GM12872 (cell line): ENCODE results near the gene PTDSS2.

Experiments used
- TF ChIP-seq, protein P1 (sequence below): IDR thresholded peaks from 3 replicates; pipeline ENCODE4 v1.5.1; 2011; ENCODE audit warnings: low read depth, mild to moderate bottlenecking, low read length, moderate library complexity; ENCODE audit not compliant: insufficient read depth

Gene PTDSS2

DNA sequence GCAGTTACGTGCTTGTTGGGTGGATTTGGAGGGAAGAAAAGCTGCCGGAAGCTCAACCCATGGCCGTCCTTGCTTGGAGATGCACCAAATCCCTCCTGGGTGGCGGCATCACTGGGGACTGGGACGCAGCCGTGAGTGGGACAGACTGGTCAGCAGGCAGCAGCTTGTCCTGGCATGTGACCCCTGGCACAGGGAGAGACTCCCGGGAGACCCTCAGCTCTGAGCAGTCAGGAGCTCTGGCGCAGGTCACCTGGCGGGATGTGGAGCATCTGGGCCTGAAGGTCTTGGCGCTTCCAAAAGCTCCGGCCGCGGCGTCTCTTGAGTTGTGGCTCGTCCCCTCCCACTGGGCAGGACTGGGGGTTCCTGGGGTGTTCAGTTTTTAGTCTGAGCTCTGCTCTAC lies 26.3 kb downstream of the PTDSS2 start:
- TF ChIP-seq, protein P1, sequence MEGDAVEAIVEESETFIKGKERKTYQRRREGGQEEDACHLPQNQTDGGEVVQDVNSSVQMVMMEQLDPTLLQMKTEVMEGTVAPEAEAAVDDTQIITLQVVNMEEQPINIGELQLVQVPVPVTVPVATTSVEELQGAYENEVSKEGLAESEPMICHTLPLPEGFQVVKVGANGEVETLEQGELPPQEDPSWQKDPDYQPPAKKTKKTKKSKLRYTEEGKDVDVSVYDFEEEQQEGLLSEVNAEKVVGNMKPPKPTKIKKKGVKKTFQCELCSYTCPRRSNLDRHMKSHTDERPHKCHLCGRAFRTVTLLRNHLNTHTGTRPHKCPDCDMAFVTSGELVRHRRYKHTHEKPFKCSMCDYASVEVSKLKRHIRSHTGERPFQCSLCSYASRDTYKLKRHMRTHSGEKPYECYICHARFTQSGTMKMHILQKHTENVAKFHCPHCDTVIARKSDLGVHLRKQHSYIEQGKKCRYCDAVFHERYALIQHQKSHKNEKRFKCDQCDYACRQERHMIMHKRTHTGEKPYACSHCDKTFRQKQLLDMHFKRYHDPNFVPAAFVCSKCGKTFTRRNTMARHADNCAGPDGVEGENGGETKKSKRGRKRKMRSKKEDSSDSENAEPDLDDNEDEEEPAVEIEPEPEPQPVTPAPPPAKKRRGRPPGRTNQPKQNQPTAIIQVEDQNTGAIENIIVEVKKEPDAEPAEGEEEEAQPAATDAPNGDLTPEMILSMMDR: no peak

DNA sequence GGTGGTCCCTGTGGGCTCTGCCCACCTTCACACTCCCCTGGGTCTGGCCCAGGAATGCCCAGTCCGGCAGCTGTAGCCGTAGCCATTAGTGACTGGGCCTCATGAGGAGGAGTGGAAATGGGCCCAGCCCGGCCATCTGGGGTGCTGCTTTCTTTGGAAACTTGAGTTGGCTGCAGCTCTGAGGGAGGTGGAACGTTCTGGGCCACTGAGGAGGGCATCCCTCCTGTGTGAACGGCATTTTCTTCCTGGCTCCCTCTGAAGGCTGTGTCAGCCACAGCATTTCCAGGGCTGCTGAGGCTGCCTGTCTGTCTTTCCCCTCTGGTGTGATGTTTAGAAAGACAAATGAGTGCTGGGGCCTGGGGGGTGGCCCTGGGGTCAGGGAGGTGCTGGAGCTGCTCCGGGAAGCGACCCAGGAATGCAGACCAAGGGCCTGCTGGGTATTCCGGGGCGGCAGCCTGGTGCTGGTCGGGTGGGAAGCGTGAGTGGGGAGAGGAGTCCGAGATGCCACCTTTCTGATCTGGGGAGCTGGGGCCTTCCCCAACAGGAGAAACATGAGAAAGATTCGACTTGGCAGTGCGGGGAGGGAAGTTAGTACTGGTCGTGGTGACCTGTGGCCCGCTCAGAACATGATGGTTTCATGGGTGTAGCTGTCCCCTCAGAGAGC lies 27.1 kb downstream of the PTDSS2 start:
- TF ChIP-seq, protein P1: no peak

DNA sequence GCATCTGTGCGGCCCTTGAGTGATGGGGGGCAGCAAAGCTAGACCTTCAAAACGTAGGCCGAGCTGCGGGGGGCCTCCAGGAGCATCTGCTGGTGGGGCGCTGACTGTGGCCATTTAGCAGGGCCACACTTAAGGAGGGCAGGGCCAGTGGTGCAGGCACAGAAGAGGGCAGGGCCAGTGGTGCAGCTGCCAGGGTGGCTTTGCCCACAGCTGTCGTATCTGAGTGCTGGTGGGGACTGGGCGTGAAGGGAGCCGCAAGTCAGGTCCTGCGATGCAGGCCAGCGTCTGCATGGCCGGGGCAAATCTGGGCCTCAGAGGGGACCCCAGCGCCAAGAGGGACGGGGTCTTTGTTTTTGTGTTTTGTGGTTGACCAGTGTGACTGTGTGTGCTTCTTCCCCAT lies 29.2 kb downstream of the PTDSS2 start:
- TF ChIP-seq, protein P1: no peak

DNA sequence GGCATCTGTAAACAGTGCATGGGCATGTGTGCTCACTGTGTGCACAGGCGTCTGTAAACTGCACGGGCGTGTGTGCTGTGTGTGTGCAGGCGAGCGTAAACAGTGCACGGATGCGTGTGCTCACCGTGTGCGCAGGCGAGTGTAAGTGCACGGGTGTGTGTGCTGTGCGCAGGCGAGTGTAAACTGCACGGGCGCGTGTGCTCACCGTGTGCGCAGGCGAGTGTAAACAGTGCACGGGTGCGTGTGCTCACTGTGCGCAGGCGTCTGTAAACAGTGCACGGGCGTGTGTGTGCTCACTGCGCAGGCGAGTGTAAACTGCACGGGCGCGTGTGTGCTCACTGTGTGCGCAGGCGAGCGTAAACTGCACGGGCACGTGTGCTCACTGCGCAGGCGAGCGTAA lies 34.5 kb downstream of the PTDSS2 start:
- TF ChIP-seq, protein P1: no peak

DNA sequence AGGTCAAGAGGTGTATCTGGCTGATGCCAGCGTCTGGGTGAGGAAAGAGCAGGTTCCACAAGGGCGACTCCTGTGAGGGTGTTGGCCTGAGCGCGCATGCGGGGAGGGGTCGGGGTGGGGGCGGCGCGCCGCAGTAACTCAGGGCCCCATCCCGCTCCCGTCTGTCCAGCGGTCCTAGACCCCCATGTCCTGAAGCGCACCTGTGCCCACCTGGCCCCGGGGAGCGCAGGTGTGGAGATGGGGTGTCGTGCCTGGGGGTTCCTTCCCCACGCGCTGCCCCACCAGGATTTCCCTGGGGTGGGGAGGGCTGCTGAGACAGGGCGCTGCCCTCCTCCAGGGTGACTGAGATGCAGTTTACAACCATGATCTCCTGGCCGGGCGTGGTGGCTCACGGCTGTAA lies 36.1 kb downstream of the PTDSS2 start:
- TF ChIP-seq, protein P1: no peak

DNA sequence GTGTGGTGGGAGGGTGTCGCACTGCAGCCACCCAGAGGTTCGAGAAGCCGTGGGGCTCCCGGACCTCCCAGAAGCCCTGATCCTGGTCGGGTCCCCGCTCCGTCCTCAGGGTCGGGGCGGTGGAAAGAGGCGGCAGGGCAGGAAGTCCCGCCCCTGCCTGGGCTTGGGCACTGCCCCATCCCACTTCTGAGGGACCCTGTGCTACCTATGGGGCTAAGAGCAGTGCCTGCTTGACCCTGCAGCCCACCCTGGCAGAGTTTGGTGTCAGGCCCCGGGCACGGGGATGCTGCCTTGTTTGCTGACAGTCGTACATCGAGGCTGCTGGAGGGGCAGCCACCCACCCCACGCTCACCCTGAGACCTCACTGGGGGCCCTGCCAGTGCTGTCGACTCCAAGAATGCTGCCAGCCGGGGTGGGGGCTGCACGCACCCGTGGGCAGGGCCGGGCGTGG lies 37.5 kb downstream of the PTDSS2 start:
- TF ChIP-seq, protein P1: no peak

DNA sequence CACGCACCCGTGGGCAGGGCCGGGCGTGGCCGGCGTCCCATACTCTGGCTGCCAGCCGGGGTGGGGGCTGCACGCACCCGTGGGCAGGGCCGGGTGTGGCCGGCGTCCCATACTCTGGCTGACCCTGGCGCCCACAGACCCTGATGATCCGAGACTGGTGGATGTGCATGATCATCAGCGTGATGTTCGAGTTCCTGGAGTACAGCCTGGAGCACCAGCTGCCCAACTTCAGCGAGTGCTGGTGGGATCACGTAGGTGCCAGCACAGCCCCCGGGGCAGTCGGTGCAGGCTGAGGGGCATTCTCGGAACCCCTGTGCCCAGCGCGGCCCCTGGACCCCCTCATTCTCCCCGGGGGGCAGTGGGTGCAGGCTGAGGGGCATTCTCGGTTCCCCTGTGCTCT lies 38.0 kb downstream of the PTDSS2 start:
- TF ChIP-seq, protein P1: no peak
